GM12864 (cell line): Measurements from ENCODE around the gene LHX5.

Source experiments
- DNase-seq: peaks from one replicate; pipeline ENCODE4 v3.0.0-alpha.2; 2011; ENCODE audit warnings: low read depth
- H3K4me3 ChIP-seq: 2 replicates; pipeline ENCODE4 v1.5.1; 2011; ENCODE audit warnings: mild to moderate bottlenecking, low read depth, low read length, control low read depth
- TF ChIP-seq, protein P1 (sequence below): IDR thresholded peaks from 2 replicates; pipeline ENCODE4 v1.5.1; 2011; ENCODE audit warnings: low read depth, mild to moderate bottlenecking, moderate library complexity, low read length, control low read depth, inconsistent platforms; ENCODE audit errors: missing control alignments

Gene LHX5

DNA sequence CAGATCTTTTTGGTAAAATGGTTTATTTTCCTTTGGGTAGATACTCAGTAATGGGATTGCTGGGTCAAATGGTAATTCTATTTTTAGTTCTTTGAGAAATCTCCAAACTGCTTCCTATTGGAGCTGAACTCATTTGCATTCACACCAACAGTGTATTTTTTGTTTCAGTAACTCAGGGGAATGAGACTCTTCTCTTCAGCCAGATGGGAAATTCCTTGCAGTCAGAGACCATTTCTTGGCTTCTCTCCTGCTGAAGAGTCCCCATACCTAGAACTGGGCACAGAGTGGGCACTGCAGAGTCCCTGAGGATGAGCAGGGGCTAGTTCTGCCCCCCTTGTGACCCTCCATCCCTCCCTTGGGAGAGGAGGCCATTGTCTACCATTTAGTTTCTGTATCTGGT, 38.7 kb downstream of the LHX5 start:
- TF ChIP-seq, protein P1, sequence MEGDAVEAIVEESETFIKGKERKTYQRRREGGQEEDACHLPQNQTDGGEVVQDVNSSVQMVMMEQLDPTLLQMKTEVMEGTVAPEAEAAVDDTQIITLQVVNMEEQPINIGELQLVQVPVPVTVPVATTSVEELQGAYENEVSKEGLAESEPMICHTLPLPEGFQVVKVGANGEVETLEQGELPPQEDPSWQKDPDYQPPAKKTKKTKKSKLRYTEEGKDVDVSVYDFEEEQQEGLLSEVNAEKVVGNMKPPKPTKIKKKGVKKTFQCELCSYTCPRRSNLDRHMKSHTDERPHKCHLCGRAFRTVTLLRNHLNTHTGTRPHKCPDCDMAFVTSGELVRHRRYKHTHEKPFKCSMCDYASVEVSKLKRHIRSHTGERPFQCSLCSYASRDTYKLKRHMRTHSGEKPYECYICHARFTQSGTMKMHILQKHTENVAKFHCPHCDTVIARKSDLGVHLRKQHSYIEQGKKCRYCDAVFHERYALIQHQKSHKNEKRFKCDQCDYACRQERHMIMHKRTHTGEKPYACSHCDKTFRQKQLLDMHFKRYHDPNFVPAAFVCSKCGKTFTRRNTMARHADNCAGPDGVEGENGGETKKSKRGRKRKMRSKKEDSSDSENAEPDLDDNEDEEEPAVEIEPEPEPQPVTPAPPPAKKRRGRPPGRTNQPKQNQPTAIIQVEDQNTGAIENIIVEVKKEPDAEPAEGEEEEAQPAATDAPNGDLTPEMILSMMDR = no peak
- no peak for DNase-seq
- H3K4me3 ChIP-seq = no peak overlapping the region

DNA sequence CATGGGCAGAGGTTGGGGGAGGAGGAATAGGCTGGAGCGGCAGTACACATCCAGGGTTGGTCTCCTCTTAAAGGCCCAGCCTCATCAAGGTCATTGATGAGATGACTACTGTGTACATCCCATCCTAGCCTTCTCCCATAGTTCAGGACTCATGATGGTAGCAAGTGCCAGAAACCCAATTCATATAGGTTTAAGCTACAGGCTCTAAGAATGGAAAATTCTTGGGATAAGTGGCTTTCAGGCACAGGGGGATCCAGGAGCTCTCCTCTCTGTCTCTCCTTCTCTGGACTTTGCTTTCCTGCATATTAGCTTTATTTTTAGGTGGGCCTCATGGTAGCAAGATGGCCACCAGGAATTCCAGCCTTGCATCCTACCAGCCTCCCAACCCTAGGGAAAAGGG, 43.2 kb downstream of the LHX5 start:
- TF ChIP-seq, protein P1 = no peak
- no peak overlapping the region for H3K4me3 ChIP-seq
- no peak for DNase-seq

DNA sequence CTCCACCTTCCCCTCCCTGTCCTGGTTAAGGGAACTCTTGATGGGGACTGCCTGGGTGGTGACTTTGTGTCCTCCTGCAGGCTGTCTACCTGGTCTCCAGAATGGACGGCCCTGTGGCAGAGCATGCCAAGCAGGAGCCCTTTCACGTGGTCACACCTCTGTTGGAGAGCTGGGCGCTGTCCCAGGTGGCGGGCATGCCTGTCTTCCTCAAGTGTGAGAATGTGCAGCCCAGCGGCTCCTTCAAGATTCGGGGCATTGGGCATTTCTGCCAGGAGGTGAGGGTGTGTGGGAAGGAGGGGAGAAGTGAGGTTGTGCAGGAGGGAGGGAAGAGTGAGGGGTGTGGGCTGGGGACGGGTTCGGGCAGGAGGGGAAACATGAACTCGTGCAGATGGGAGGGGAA, 43.8 kb downstream of the LHX5 start:
- no peak for DNase-seq
- TF ChIP-seq, protein P1 = no peak
- H3K4me3 ChIP-seq = no peak overlapping the region

DNA sequence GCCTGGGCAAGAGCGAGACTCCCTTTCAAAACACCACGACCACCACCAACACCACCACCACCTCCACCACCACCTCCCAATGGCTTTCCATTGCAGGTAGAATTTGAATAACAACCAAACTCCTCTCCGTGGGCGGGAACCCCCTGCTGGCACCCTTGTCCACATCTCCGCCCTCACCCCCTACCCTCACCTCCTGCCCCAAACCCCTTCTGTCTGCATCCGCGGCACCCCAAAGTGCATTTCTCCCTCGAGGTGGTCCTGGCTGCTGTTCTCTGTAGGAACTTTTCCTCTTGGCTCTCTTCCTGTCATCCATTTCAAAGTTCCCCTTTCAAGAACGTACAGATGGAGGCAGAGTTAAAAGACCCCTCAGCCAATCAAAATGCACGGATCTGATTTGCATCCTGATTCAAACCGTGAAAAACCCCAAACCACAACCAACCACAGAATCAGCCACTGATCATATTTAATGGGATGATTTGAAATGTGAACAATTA, 45.7 kb downstream of the LHX5 start:
- H3K4me3 ChIP-seq = no peak overlapping the region
- DNase-seq = no peak
- TF ChIP-seq, protein P1 = no peak

DNA sequence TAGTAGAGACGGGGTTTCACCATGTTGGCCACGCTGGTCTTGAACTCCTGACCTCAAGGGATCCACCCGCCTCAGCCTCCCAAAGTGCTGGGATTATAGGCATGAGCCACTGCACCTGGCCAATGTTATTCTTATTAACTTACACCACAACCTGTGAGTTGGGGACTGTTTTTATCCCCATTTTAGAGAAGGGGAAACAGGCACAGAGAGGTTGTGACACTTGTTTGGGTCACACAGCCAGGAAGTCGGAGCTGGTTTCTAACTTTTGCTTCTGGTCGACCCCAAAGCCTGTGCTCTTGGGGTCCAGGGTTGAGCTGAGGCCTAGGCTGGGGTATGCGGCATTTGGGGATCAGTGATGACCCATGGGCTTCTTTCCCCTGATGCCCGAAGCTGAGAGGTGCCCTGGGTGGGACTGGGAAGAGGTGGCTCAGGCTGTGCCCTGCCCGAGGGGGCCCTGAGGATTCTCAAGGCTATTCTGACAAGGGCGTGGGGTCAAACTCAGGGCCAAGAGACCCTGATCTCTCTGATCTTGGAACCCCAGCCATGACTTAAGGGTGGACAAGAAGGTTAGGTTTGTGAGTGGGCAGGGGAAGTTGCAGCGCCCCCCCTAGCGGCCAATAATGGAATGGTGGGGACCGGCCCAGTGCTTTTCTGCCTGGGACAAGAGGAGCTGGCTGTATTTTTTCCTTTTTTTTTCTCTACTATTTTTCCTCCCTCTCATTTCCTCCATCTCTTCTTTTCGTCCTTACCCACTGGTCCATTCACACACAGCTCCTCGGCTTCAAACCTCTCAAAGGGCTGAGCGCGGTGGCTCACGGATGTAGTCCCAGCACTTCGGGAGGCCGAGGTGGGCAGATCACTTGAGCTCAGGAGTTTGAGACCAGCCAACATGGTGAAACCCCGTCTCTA, 46.5 kb downstream of the LHX5 start:
- TF ChIP-seq, protein P1 = peak; percentile 84
- no peak for DNase-seq
- no peak overlapping the region for H3K4me3 ChIP-seq

DNA sequence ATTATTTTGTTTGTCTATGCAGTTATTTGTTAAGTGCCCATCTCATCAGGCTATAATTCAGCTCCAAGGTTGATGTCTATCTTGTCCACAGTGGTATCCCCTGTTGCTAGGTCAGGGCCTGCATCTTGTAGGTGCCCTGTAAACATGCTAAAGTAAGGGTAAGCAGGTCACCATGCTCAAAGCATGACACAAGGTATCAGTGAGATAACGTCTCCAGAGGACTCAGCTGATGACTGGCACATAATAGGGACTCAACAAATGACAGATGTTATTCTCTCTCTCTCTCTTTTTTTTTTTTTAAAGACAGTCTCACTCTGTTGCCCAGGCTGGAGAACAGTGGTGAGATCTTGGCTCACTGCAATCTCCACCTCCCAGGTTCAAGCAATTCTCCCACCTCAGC, 47.2 kb downstream of the LHX5 start:
- H3K4me3 ChIP-seq = no peak overlapping the region
- no peak for DNase-seq
- TF ChIP-seq, protein P1 = no peak
